A549 treated with GW870086 at 1 μM for 4 hours (cell line): ENCODE results near the gene CHAT. TPM values are rescaled to one million over a fixed set of nuclear protein-coding genes. Genes with fewer than 3 reads are reported as not detected.

Experiments
- total RNA-seq: library from RNA; stranded (reverse); fragments of 200-300 nt; extraction: Qiagen RNA extraction; gene quantifications from 5 replicates; pipeline ENCODE4 v1.2.3, GENCODE V29; 2022; ENCODE audit warnings: low read depth

CHAT gene
- total RNA-seq: not detected in 5 replicates

DNA sequence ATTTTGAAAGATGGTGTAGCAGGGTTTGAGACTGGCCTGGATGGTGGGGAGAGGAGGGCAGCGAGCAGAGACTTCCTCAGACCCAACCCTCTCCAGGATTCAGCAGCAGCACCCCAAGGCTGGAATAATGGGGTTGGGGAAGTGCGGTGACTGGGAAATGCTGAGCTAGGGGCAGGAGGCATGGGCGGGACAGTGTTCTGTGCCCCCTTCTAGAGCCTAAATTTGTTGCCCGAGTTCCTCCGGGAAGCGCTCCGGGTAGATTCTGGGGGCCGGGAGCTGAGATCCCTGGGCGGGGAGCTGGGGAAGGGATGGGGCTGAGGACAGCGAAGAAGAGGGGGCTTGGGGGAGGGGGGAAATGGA is at the start of gene CHAT:
CHAT (plus strand) TSS at position 156 of the 360 bp plus-strand sequence; CDS start at position 309, 153 bp downstream.

DNA sequence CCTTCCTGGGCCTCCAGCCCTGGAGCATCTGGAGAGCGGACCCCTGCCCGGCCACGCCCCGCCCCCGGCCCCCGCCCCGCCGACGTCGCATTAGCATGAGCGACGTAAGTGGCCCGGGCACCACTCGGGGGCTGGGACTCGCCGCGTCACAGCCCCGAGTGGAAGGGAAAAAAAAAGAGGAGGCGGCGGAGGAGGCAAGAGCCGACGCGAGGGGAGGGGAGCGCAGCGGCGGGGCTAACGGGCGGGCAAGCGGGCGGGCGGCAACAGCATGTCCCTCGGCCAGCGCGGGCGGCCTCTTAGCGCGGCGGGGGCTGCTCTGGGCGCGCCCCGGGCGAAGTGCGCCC is 3.8 kb upstream of the CHAT start, which contains the start of gene SLC18A3:
SLC18A3 (plus strand) TSS at position 197 of the 344 bp plus-strand sequence. CDS start 431 bp downstream, outside the sequence.

DNA sequence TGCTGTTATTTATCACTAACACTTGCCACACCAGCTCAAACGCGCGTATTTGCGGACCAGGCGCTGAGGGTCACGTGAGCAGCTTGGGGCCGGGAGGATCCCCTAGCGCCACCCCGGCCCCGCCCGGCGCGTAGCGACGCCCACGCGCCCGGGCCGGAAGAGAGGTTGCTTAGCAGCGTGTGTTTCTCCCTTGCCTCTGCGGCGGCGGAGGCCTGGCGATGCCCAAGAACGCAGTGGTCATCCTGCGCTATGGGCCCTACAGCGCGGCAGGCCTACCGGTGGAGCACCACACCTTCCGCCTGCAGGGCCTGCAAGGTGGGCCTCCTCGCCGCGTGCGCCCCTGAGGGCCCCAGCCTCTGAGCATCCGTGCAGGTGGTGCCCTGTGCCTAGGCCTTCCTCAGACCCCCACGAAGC is 65.7 kb downstream of the CHAT start, which contains the start of gene C10orf53:
C10orf53 (plus strand) TSS at position 172 of the 414 bp plus-strand sequence; CDS start at position 219, 47 bp downstream.

Other genes starting within 250 kb of the CHAT start
- 0.05 TPM in 1 of 5 replicates, not detected in the others for gene DRGX, start 217.9 kb upstream of the CHAT start, total RNA-seq
- 4.6 to 6.3 TPM (median 5.6 TPM) in 5 replicates for gene ERCC6, start 74.9 kb upstream of the CHAT start, total RNA-seq
- not detected in 5 replicates for gene SLC18A3, start 3.7 kb upstream of the CHAT start, total RNA-seq
- not detected in 5 replicates for gene C10orf53, start 65.6 kb downstream of the CHAT start, total RNA-seq
- gene OGDHL, start 148.3 kb downstream of the CHAT start, total RNA-seq: 0.13 to 0.49 TPM (median 0.21 TPM) in 5 replicates